Measurements from ENCODE around the gene CHST15.

DNA sequence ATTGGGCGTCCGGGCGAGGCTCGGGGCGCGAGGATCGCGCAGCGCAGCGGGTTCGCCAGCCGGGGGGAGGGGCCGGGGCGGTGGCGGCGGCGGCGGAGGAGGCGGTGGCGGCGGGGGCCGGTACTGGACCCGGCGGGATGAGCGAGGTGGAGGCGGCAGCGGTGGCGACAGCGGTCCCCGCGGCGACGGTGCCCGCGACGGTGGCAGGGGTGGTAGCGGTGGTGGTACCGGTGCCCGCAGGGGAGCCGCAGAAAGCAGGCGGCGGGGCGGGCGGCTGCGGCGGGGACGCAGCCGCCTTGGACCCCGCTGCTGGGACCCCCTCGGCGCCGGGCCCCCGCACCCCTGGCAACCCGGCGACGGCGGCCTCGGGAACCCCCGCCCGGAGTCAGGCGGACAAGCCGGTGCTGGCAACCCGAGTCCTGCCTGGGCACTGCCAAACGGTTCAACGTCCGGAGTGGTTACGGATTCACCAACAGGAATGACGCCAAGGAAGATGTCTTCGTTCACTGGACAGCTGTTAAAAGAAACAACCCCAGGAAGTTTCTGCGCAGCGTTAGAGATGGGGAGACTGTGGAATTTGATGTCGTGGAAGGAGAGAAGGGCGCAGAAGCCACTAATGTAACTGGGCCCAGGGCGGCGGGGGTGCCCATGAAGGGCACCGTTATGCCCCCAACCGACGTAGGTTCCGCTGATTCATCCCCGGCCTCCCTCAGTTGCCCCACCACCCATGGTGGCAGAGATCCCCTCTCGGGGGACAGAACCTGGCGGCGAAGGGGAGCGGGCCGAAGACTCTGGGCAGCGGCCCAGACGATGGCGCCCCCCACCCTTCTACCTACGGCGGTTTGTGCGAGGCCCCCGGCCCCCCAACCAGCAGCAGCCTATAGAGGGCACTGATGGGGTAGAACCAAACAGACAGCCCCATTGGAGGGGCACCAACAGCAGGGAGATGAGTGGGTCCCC, 101.5 kb downstream of the CHST15 start:
- no peak for TF ChIP-seq GATA3 (IDR thresholded peaks at IDR 0.05; ENCODE audit: low read depth, low read length)
- TF ChIP-seq GATA2 (IDR thresholded peaks at IDR 0.05; ENCODE audit: low read depth, low read length), result no peak
